Endodermal cell (in vitro differentiated cells): ENCODE data around the gene MEOX1. TPM values are rescaled to one million over a fixed set of nuclear protein-coding genes. Genes with fewer than 3 reads are reported as not detected.

Experiments
- DNase-seq: peaks from one replicate; pipeline ENCODE4 v3.0.0-alpha.2; 2017
- H3K27ac ChIP-seq: 2 replicates; pipeline ENCODE4 v1.5.1; 2013; ENCODE audit warnings: mild to moderate bottlenecking, low read depth, low read length, moderate library complexity
- H3K27me3 ChIP-seq: 2 replicates; pipeline ENCODE4 v1.6.1; 2013; ENCODE audit warnings: mild to moderate bottlenecking, low read length, moderate library complexity; ENCODE audit not compliant: insufficient read depth, control insufficient read depth, poor library complexity, severe bottlenecking
- H3K36me3 ChIP-seq: 2 replicates; pipeline ENCODE4 v1.7.0; 2013; ENCODE audit warnings: mild to moderate bottlenecking, low read length, moderate library complexity; ENCODE audit not compliant: control insufficient read depth, insufficient read depth
- H3K4me1 ChIP-seq: one replicate; pipeline ENCODE4 v1.7.0; 2013; ENCODE audit warnings: low read length; ENCODE audit not compliant: control insufficient read depth, insufficient read depth
- H3K4me3 ChIP-seq: 2 replicates; pipeline ENCODE4 v1.5.1; 2013; ENCODE audit warnings: mild to moderate bottlenecking, low read length, moderate library complexity
- H3K9ac ChIP-seq: 2 replicates; pipeline ENCODE4 v1.6.1; 2013; ENCODE audit warnings: mild to moderate bottlenecking, low read length, moderate library complexity; ENCODE audit not compliant: poor library complexity, severe bottlenecking; ENCODE audit errors: extremely low read depth
- H3K9me3 ChIP-seq: 2 replicates; pipeline ENCODE4 v1.6.1; 2013; ENCODE audit warnings: mild to moderate bottlenecking, low read length, moderate library complexity; ENCODE audit not compliant: control insufficient read depth
- H3K27ac Mint-ChIP-seq: 2 replicates; pipeline ENCODE4 v1.8.0; 2020; ENCODE audit warnings: mixed read lengths
- H3K27me3 Mint-ChIP-seq: 2 replicates; pipeline ENCODE4 v1.8.0; 2021; ENCODE audit warnings: mild to moderate bottlenecking, mixed read lengths; ENCODE audit not compliant: insufficient read depth
- H3K36me3 Mint-ChIP-seq: 2 replicates; pipeline ENCODE4 v1.8.0; 2020; ENCODE audit warnings: low read depth, mixed read lengths
- H3K4me1 Mint-ChIP-seq: 2 replicates; pipeline ENCODE4 v1.8.0; 2020; ENCODE audit warnings: mixed read lengths
- H3K4me3 Mint-ChIP-seq: 2 replicates; pipeline ENCODE4 v1.8.0; 2020; ENCODE audit warnings: mild to moderate bottlenecking, moderate library complexity, mixed read lengths
- H3K9me3 Mint-ChIP-seq: 2 replicates; pipeline ENCODE4 v1.8.0; 2020; ENCODE audit warnings: mild to moderate bottlenecking, mixed read lengths
- WGBS, 2 experiments: methylation state at CpG; one replicate each; pipeline versions ENCODE4 v1.1.5 to v1.1.7; 2013; ENCODE audit warnings: missing lambda C conversion rate in 2 of 2, mixed read lengths in 1 of 2; ENCODE audit not compliant: insufficient coverage in 1 of 2, insufficient read length in 1 of 2; 5-methylcytosine and 5-hydroxymethylcytosine counted together
- total RNA-seq, 2 donors: library from RNA; stranded (reverse); fragmentation: NEBNext Ultra II Directional in 1 of 2; extraction: Animal tissue kit (Norgen Biotek cat#: 25700) in 1 of 2; gene quantifications; 2 replicates in 1 of 2; 3 replicates in 1 of 2; pipeline ENCODE4 v1.2.1, GENCODE V29; 2021
- TF ChIP-seq, protein P1 (sequence below): fragments of 200-600 bp; sonication (generic); conservative IDR thresholded peaks from 2 replicates; pipeline ENCODE4 v1.5.0; 2021; ENCODE audit warnings: antibody characterized with exemption, mild to moderate bottlenecking

MEOX1 gene
- total RNA-seq, 2 donors from 2014 or later: not detected

DNA sequence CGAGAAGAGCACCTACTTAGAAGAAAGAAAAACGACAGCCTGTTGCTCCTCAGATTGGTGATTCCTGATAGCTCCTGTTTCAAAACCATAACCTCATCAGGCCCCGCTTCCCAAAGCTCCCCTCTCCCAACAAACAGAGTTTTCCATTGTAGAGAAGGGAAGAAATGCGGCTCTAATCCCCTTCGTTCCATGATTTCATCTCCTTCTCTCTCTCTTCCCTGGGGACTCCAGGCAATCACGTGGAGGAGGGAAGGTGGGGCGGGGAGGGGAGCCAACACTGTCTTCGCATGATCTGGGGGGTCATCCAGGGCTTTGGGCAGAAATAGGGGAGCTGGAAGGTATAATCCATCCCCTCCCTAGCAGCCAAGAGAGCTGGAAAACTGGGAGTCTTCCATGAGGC lies 43.4 kb downstream of the MEOX1 start:
- Mint-ChIP-seq H3K4me1 (peaks cover 5% of the 10 kb centered on the region), H3K27me3 (no peaks in the 10 kb centered on the region), H3K36me3 (no peaks in the 10 kb centered on the region), H3K27ac (no peak overlapping the region), H3K4me3 (no peak overlapping the region), H3K9me3 (no peaks in the 10 kb centered on the region)
- Histone ChIP-seq H3K4me3 (no peak overlapping the region), H3K36me3 (no peaks in the 10 kb centered on the region), H3K27me3 (no peaks in the 10 kb centered on the region), H3K4me1 (no peaks in the 10 kb centered on the region), H3K9ac (no peak overlapping the region), H3K9me3 (no peaks in the 10 kb centered on the region), H3K27ac (no peak overlapping the region)
- TF ChIP-seq, protein P1, sequence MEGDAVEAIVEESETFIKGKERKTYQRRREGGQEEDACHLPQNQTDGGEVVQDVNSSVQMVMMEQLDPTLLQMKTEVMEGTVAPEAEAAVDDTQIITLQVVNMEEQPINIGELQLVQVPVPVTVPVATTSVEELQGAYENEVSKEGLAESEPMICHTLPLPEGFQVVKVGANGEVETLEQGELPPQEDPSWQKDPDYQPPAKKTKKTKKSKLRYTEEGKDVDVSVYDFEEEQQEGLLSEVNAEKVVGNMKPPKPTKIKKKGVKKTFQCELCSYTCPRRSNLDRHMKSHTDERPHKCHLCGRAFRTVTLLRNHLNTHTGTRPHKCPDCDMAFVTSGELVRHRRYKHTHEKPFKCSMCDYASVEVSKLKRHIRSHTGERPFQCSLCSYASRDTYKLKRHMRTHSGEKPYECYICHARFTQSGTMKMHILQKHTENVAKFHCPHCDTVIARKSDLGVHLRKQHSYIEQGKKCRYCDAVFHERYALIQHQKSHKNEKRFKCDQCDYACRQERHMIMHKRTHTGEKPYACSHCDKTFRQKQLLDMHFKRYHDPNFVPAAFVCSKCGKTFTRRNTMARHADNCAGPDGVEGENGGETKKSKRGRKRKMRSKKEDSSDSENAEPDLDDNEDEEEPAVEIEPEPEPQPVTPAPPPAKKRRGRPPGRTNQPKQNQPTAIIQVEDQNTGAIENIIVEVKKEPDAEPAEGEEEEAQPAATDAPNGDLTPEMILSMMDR: no peak
- 85 to 93% methylated on average over 2 to 7 of the region's 8 CpGs for WGBS, 2 experiments
- no peak for DNase-seq

DNA sequence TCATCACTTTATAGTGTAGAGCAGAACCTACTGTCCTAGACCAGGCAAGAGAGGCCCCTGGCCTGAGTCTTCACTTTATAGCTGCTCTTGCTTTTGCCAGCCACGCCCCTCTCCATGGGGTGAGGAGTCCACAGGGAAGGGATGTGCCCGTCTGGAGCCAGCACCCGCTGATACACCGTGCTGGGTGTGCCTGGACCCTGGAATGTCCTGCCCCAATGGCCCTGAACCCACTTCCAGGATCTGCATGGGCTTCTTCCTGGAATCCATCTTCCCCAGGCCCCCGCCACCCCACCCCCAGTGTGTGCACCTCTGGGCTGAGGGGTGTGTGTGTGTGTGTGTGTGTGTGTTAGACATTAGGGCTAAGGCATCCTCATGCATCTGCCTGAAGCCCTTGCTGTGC lies 44.9 kb downstream of the MEOX1 start:
- H3K4me1 Mint-ChIP-seq: peaks cover 5% of the 10 kb centered on the region
- H3K27ac ChIP-seq: no peak overlapping the region
- H3K27me3 Mint-ChIP-seq: no peaks in the 10 kb centered on the region
- H3K27me3 ChIP-seq: no peaks in the 10 kb centered on the region
- no peaks in the 10 kb centered on the region for H3K9me3 ChIP-seq
- no peak overlapping the region for H3K9ac ChIP-seq
- H3K36me3 ChIP-seq: no peaks in the 10 kb centered on the region
- H3K4me1 ChIP-seq: no peaks in the 10 kb centered on the region
- no peak overlapping the region for H3K4me3 ChIP-seq
- no peaks in the 10 kb centered on the region for H3K9me3 Mint-ChIP-seq
- no peaks in the 10 kb centered on the region for H3K36me3 Mint-ChIP-seq
- no peak for DNase-seq
- H3K4me3 Mint-ChIP-seq: no peak overlapping the region
- H3K27ac Mint-ChIP-seq: no peak overlapping the region
- TF ChIP-seq, protein P1: no peak
- 93 to 94% methylated on average over 3 to 5 of the region's 5 CpGs for WGBS, 2 experiments

DNA sequence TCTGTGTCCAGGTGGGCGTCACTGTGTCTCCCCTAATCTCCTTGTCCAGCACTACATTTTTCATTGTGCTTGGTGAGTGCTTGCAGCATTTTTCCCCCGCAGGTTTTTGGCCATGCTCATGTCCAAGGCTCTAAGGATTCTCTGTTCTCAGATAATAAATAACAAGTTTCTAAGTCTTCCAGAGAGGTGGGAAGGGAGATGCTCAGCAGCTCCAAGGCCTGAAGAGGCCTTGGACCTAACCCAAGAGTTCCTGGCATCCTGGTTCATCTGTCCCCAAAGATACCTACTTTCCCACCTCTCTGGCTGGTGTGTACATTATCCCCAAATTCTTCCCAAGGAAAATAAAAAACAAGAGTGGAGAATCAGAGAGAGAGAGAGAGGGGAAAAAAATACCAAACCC lies 45.3 kb downstream of the MEOX1 start:
- WGBS, 2 experiments: 91 to 100% methylated on average over 2 of the region's 2 CpGs

More for the DNA sequence above, 45.3 kb downstream of the MEOX1 start:
- TF ChIP-seq, protein P1: no peak
- no peak overlapping the region for H3K4me3 ChIP-seq
- H3K9ac ChIP-seq: no peak overlapping the region
- no peak overlapping the region for H3K27ac Mint-ChIP-seq
- no peaks in the 10 kb centered on the region for H3K27me3 ChIP-seq
- H3K4me3 Mint-ChIP-seq: no peak overlapping the region
- H3K9me3 Mint-ChIP-seq: no peaks in the 10 kb centered on the region
- H3K9me3 ChIP-seq: no peaks in the 10 kb centered on the region
- H3K4me1 Mint-ChIP-seq: peaks cover 5% of the 10 kb centered on the region
- no peaks in the 10 kb centered on the region for H3K36me3 Mint-ChIP-seq
- H3K36me3 ChIP-seq: no peaks in the 10 kb centered on the region
- H3K4me1 ChIP-seq: no peaks in the 10 kb centered on the region
- H3K27ac ChIP-seq: no peak overlapping the region
- no peak for DNase-seq
- no peaks in the 10 kb centered on the region for H3K27me3 Mint-ChIP-seq
